HFFc6 (cell line): ENCODE measurements around the gene DLGAP4. TPM values are rescaled to one million over a fixed set of nuclear protein-coding genes. Genes with fewer than 3 reads are reported as not detected.

Experiments
- DNase-seq: peaks from one replicate; pipeline ENCODE4 v3.0.0-alpha.2; 2018
- H3K27ac Mint-ChIP-seq: 2 replicates; pipeline ENCODE4 v1.8.0; 2020; ENCODE audit warnings: mild to moderate bottlenecking, mixed read lengths
- H3K27me3 Mint-ChIP-seq: 2 replicates; pipeline ENCODE4 v1.8.0; 2021; ENCODE audit warnings: mild to moderate bottlenecking, moderate library complexity, mixed read lengths; ENCODE audit not compliant: insufficient read depth
- H3K36me3 Mint-ChIP-seq: 2 replicates; pipeline ENCODE4 v1.8.0; 2021; ENCODE audit warnings: low read depth, mixed read lengths
- H3K4me1 Mint-ChIP-seq: 2 replicates; pipeline ENCODE4 v1.8.0; 2020; ENCODE audit warnings: low read depth, mixed read lengths
- H3K4me3 Mint-ChIP-seq: 2 replicates; pipeline ENCODE4 v1.8.0; 2020; ENCODE audit warnings: mild to moderate bottlenecking, moderate library complexity, mixed read lengths
- H3K9me3 Mint-ChIP-seq: 2 replicates; pipeline ENCODE4 v1.8.0; 2020; ENCODE audit warnings: mild to moderate bottlenecking, mixed read lengths
- total RNA-seq, 6 experiments: library from RNA; stranded (reverse); fragmentation: NEBNext Ultra II Directional; extraction: Animal tissue kit (Norgen Biotek cat#: 25700); gene quantifications; 2 replicates in 1 of 6; 3 replicates in 5 of 6; pipeline ENCODE4 v1.2.3, GENCODE V29; 2021
- TF ChIP-seq, protein P1 (sequence below): fragments of 200-600 bp; sonication (generic); IDR thresholded peaks from 2 replicates; pipeline ENCODE4 v1.5.0; 2021; ENCODE audit warnings: antibody characterized with exemption, mild to moderate bottlenecking

DLGAP4 gene
- total RNA-seq, 6 experiments from 2014 or later: 118 to 150 (median 140) TPM

DNA sequence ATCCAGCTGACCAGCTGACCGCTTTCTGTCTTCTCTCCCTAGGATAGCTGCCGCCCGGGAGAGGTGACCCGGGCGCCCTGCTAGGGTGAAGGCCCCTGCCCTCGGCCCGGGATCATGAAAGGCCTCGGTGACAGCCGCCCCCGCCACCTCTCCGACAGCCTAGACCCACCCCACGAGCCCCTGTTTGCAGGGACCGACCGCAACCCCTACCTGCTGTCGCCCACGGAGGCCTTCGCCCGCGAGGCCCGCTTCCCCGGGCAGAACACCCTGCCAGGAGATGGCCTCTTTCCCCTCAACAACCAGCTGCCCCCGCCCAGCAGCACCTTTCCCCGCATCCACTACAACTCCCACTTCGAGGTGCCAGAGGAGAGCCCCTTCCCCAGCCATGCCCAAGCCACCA lies 125.5 kb downstream of the DLGAP4 start:
- Mint-ChIP-seq H3K27me3 (peaks cover 25% of the 10 kb centered on the region), H3K4me3 (no peak overlapping the region), H3K9me3 (no peaks in the 10 kb centered on the region), H3K36me3 (no peaks in the 10 kb centered on the region), H3K4me1 (no peaks in the 10 kb centered on the region), H3K27ac (no peak overlapping the region)
- TF ChIP-seq, protein P1, sequence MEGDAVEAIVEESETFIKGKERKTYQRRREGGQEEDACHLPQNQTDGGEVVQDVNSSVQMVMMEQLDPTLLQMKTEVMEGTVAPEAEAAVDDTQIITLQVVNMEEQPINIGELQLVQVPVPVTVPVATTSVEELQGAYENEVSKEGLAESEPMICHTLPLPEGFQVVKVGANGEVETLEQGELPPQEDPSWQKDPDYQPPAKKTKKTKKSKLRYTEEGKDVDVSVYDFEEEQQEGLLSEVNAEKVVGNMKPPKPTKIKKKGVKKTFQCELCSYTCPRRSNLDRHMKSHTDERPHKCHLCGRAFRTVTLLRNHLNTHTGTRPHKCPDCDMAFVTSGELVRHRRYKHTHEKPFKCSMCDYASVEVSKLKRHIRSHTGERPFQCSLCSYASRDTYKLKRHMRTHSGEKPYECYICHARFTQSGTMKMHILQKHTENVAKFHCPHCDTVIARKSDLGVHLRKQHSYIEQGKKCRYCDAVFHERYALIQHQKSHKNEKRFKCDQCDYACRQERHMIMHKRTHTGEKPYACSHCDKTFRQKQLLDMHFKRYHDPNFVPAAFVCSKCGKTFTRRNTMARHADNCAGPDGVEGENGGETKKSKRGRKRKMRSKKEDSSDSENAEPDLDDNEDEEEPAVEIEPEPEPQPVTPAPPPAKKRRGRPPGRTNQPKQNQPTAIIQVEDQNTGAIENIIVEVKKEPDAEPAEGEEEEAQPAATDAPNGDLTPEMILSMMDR: no peak
- no peak for DNase-seq

DNA sequence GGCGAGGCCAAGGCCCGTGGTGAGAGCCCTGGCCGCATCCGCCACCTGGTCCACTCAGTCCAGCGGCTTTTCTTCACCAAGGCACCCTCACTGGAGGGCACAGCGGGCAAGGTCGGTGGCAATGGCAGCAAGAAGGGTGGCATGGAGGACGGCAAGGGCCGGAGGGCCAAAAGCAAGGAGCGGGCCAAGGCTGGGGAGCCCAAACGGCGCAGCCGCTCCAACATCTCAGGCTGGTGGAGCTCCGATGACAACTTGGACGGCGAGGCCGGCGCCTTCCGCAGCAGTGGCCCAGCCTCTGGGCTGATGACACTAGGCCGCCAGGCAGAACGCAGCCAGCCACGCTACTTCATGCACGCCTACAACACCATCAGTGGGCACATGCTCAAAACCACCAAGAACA lies 126.0 kb downstream of the DLGAP4 start:
- TF ChIP-seq, protein P1: no peak
- Mint-ChIP-seq H3K4me1 (no peaks in the 10 kb centered on the region), H3K9me3 (no peaks in the 10 kb centered on the region), H3K36me3 (no peaks in the 10 kb centered on the region), H3K27ac (no peak overlapping the region), H3K4me3 (no peak overlapping the region), H3K27me3 (peaks cover 23% of the 10 kb centered on the region)
- no peak for DNase-seq

DNA sequence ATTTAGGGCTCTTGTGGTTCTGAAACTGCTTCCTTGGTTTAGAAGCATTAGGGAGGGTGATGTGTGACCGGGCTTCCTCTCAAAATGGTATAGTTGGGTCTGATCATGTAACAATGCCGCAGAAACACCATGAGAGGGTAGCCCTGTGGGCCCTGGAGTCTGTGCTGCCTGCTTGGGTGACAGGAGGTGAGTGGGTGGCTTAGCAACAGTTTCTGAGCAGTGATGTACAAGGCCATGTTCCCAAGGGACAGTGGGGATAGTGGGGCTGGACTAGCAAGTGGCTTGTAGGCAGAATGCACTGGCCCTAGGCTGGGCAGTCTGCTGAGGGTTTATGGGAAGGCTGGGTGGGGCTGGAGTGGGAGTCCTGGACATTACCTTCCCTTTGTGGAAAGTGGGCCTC lies 128.2 kb downstream of the DLGAP4 start:
- Mint-ChIP-seq H3K36me3 (no peaks in the 10 kb centered on the region), H3K9me3 (no peaks in the 10 kb centered on the region), H3K27me3 (peaks cover 20% of the 10 kb centered on the region), H3K4me1 (no peaks in the 10 kb centered on the region), H3K4me3 (no peak overlapping the region), H3K27ac (no peak overlapping the region)
- no peak for DNase-seq
- TF ChIP-seq, protein P1: no peak

DNA sequence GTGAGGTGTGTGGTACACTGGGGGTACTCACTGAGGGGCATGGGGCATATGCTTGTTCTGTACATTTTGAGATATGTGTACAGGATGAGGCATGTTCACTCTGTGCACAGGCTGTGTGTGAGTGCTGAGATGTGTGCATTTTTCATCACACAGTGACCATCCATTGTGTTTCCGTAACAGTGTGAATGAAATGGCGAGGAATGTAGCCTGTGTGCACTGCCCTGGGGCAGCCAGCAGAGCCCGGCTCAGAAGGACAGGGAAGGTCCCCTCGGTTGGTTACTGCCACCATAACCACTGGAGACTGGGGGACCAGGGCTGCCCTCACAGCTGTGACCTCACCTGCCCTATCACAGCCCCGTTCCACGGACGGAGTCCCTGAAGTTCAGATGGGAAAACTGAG lies 129.0 kb downstream of the DLGAP4 start:
- H3K4me1 Mint-ChIP-seq: no peaks in the 10 kb centered on the region
- TF ChIP-seq, protein P1: no peak
- H3K36me3 Mint-ChIP-seq: no peaks in the 10 kb centered on the region
- no peak for DNase-seq
- H3K27me3 Mint-ChIP-seq: peaks cover 15% of the 10 kb centered on the region
- no peak overlapping the region for H3K27ac Mint-ChIP-seq
- no peaks in the 10 kb centered on the region for H3K9me3 Mint-ChIP-seq
- H3K4me3 Mint-ChIP-seq: no peak overlapping the region

DNA sequence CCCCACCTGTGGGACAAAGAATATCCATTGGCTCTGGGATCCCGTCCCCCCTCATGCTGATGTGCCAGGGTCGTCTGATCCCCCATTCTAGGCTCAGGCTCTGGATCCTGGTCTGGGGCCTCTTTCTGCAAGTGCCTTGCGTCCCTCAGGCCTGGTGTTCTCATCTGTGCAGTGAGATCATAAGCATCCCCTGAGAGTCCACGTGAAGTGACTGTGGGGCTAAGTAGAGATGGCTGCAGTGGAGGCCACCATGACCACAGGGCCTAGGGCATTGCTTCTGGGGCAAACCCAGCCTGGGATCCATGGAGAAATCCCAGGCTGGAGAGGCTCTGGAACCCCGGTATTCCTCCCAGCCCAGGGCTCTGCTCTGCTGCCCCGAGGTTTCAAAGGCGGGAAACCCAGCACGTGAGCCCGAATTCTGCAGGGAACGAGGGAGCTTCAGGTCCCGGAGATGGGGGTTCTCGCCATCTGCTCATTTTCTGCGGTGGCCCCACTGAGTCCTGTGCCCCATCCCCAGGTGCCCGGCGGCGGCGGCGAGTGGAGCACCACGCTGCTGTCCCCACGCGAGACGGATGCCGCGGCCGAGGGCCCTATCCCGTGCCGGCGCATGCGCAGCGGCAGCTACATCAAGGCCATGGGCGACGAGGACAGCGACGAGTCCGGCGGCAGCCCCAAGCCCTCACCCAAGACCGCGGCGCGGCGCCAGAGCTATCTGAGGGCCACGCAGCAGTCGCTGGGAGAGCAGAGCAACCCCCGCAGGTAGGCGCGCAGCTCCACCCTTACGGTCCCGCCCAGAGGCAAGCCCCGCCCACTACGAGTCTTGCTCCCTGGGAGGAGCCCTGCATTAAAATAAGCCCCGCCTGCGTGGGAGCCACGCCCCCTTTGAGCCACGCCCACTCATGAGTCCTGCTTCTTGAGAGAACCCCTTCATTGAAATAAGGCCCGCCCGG lies 129.7 kb downstream of the DLGAP4 start:
- DNase-seq: no peak
- H3K27ac Mint-ChIP-seq: no peak overlapping the region
- TF ChIP-seq, protein P1: no peak
- no peaks in the 10 kb centered on the region for H3K36me3 Mint-ChIP-seq
- no peaks in the 10 kb centered on the region for H3K9me3 Mint-ChIP-seq
- no peaks in the 10 kb centered on the region for H3K4me1 Mint-ChIP-seq
- H3K4me3 Mint-ChIP-seq: no peak overlapping the region
- peaks cover 14% of the 10 kb centered on the region for H3K27me3 Mint-ChIP-seq
